A673 (cell line): ENCODE results near the gene FCGR1A.
"Not testable (repeated sequence)": the region's sequence is repeated elsewhere in the genome, so short reads cannot be mapped to it uniquely, and the experiment has no call there.

Source experiments
- CTCF ChIP-seq: fragments of 300-800, 200-600 bp; sonication (generic); conservative IDR thresholded peaks from 2 replicates; pipeline ENCODE4 v1.5.1; 2017; ENCODE audit warnings: low read depth, mild to moderate bottlenecking, antibody characterized with exemption, low read length, moderate library complexity, mixed read lengths
- EZH2 ChIP-seq: fragments of 200-600 bp; sonication (generic); IDR thresholded peaks from 2 replicates; pipeline ENCODE4 v1.6.1; 2017; ENCODE audit warnings: borderline replicate concordance, low read depth, mild to moderate bottlenecking, mixed read lengths, antibody characterized with exemption, low read length; ENCODE audit not compliant: poor library complexity, severe bottlenecking

- TF ChIP-seq CTCF, EZH2: not testable (repeated sequence)
Observed at GRCh38 chr1:149777084-149777483, 5.4 kb upstream of the FCGR1A start.
